Measurements from ENCODE around the gene ANO10.
"Not testable (repeated sequence)": the region's sequence is repeated elsewhere in the genome, so short reads cannot be mapped to it uniquely, and the experiment has no call there.

- TF ChIP-seq POLR2AphosphoS5 (IDR thresholded peaks at IDR 0.05); RAD21 (conservative IDR thresholded peaks at IDR 0.05); TAF1 (IDR thresholded peaks at IDR 0.05; ENCODE audit: low read depth); EZH2 (IDR thresholded peaks at IDR 0.05; ENCODE audit: borderline replicate concordance, insufficient read depth, low read length, poor library complexity, severe bottlenecking); CTCF (IDR thresholded peaks at IDR 0.05; ENCODE audit: poor library complexity, severe bottlenecking); EP300 (conservative IDR thresholded peaks at IDR 0.05; ENCODE audit: poor library complexity, severe bottlenecking); REST (IDR thresholded peaks at IDR 0.05; ENCODE audit: borderline replicate concordance); SMC3 (conservative IDR thresholded peaks at IDR 0.05; ENCODE audit: poor library complexity); MXI1 (conservative IDR thresholded peaks at IDR 0.05; ENCODE audit: poor library complexity, severe bottlenecking): not testable (repeated sequence)
These were observed 25.6 kb downstream of the ANO10 start for GRCh38 chr3:43596178-43596577.

Data from neural cell (in vitro differentiated cells).